ENCODE results near the gene ISOC2.
"Not testable (repeated sequence)": the region's sequence is repeated elsewhere in the genome, so short reads cannot be mapped to it uniquely, and the experiment has no call there.

The ISOC2 gene

DNA sequence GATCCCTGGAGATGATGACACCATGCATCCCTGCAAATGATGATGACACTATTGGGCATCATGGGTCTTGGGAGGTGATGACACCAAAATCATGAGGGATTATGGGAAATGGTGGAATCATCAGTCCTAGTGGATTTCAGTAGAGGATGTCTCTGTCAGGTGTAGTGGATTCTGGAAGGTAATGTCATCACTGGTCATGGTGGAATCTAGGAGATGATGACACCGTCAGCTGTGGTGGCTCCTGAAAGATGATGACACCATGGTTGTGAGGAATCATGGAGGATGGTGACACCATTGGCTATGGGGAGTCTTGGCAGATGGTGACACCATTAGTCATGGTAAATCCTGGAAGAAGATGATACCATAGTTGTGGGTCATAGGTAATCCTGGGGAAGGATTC, 30.3 kb downstream of the ISOC2 start:
- no peak for DNase-seq
- intact Hi-C loops (cut with DNase I) = no loop called here

DNA sequence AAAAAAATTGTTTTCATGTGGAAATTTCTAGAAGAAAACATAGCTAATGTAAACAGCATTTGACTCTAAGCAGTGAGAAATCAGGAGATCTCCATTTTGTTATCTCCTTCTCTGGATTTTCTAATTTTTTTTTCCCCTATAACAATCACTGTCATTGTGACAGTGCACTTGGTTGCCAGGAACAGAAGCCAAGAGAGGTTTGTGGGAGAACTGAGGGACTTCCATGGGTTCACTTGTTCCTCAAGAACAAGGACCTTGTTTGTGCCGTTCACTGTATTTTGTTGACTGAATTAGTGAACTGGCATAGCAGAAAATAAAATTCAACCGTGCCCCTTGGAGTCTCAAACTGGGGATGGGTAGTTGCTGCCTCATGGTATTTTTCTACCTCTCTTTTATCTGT, 35.4 kb downstream of the ISOC2 start:
- intact Hi-C loops (cut with DNase I) = no loop called here
- DNase-seq = peak in 30 of 42 donors; percentile 23 to 90 (median 69)

DNA sequence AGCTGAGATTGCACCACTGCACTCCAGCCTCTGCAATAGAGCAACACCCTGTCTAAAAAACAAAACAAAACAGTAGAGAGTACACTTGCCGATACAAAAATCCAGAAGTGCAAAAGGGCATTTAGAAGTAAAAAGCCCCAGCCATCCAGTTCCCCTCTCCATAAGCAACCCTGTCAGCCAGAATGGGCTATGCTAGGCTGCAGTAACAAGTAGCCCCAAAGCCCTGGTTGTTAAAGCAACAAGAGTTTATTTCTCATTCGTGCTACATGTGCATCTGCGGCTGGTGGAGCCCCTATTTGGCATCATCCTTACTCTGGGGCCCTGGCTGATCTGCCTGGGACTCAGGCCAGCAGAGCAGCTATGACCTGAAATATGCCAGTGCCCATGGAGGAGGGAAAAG, 36.9 kb downstream of the ISOC2 start:
- intact Hi-C loops (cut with DNase I) = no loop called here
- no peak for DNase-seq

DNA sequence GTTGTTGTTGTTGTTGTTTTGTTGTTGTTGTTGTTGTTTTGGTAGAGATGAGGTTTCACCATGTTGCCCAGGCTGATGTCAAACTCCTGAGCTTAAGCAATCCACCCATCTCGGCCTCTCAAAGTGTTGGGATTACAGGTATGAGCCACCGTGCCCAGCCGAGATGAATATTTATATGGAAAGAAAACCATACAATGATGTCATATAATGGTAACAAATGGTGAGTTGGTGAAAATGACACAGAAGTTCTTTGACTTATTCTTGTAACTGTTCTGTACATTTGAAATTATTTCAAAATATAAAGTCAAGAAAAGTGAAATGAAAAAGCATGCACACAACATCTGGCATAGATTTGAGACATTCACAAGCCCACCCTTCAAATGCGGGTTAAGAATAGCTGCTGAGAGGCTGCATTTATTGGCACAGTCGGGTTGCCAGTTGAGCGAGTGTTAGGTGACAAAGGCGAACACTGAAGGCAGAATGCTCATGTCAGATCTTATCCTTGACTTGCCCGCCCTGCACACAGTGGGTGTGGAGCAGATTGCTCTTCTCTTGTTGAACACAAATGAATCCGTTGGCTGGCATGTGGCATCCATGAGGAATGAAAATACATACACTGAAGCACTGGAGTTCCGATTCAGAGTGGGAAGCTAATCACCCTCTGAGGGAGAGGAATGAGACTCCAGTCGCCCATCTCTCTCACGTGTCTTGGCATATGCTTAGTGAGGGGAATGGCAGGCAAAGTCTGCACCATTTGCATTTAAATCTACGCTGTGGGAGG, 38.0 kb downstream of the ISOC2 start:
- intact Hi-C loops (cut with DNase I) = no loop called here
- DNase-seq = peak in 31 of 42 donors; percentile 37 to 92 (median 66)

DNA sequence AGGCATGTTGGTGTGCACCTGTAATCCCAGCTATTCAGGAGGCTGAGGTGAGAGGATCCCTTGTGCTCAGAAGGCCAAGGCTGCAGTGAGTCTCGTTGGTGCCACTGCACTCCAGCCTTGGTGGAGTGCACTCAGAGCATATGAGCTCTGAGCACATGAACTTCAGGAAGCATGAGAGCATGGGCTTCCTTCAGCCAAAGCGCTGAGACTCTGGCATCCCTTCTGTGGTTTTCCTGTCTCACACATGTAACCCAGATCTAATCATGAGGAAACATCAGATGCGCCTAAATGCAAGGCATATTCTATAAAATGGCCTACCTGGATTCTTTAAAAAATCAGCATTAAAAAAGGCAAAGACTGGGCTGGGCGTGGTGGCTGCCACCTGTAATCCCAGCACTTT, 40.2 kb downstream of the ISOC2 start:
- DNase-seq; intact Hi-C loops (cut with DNase I): not testable (repeated sequence)

DNA sequence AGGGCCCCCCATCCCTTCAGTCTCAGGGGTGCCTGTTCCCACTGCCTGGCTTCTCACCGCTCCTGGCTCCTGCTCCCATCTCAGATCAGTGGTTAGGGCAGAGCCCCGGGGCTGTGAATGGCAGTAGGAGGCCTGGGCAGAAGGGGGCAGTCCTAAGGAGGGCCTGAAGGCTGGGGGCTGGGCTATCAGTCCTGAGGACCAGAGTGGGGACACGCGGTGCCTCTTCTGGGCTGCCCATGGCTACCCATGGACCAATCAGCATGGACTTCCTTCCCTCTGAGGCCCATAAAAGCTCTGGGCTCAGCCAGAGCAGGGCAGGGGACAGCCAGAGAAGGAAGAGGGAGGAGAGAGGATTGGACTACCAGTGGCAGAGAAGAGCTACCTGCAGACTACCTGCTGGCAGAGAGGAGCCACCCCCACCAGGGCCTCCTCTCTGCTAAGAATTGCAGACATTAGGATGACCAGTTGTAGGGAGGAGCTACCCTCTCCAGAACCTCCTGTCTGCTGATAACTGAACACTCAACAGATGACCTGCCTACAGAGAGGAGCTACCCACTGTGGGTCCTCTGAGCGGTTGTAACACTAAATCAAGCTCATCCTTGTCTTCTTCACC, 41.7 kb downstream of the ISOC2 start:
- intact Hi-C loops (cut with DNase I) = no loop called here
- peak in 20 of 42 donors; percentile 32 to 76 (median 54) for DNase-seq

DNA sequence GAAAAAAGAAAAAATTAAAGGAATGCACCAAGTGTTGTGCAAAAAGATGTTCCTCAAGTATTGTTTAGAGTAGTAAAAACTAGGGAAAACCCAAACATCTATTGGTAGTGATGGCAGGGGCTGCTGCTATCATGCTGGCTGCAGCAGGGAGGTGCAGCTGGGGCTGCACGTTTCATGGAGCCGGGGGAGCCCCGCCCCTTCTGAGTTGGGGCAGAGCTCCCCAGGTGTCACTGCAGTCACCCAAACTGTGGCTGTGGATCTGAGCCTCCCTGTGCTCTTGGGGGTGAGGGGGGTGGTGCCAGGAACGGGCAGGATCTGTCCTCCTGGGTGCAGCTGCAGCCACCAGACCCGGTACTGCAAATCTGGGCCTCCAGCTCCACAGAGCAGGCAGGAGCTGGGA, 42.3 kb downstream of the ISOC2 start:
- peak in 1 of 42 donors; percentile 39 for DNase-seq
- intact Hi-C loops (cut with DNase I) = no loop called here

DNA sequence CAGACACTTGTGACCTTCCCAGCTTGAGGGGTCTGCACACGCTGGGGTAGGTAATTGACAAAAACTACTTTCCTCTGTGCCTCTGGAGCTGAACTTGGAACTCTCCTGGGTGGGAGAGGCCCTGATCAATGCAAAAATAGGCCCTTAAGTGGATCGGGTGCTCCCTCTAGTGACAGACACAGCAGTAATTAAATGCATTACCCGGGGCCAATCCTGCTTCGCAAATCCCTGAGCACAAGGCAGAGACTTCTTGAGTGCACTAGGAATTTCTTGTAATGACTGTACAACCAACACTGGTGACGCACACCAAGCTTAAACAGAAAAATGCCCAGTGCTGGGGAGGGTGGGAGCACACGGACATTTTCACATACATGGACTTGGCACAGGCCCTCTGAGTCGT, 43.3 kb downstream of the ISOC2 start:
- intact Hi-C loops (cut with DNase I) = no loop called here
- peak in 41 of 42 donors; percentile 39 to 89 (median 70) for DNase-seq

DNA sequence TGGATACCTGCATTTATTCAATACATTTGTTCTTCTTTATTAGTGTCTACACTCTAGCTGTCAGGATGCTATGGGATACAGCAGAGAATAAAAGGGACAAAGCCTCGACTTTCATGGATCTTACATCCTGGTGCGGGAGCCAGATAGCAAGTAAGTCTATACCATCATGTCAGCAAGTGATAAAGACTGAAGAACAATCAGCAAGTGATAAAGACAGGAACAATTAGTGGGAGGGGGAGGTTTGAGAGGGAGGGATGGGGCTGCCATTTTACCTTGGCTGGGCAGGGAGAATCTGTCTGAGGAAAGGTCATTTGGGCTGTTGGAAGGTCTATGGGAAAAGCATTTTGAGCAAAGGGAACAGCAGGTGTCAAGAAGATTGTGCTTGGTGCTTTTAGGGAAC, 51.3 kb downstream of the ISOC2 start:
- intact Hi-C loops (cut with DNase I) = no loop called here

DNA sequence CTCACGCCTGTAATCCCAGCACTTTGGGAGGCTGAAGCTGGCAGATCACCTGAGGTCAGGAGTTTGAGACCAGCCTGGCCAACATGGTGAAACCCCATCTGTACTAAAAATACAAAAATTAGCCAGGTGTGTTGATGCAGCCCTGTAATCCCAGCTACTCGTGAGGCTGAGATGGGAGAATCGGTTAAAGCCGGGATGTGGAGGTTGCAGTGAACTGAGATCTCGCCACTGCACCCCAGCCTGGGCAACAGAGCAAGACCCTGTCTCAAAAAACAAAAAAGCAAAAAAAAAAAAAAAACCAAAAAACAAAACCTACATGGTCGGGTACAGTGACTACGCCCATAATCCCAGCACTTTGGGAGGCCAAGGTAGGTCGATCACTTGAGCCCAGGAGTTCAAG, 52.3 kb downstream of the ISOC2 start:
- DNase-seq; intact Hi-C loops (cut with DNase I): not testable (repeated sequence)

More for the DNA sequence above, 51.3 kb downstream of the ISOC2 start:
- DNase-seq = no peak

DNA sequence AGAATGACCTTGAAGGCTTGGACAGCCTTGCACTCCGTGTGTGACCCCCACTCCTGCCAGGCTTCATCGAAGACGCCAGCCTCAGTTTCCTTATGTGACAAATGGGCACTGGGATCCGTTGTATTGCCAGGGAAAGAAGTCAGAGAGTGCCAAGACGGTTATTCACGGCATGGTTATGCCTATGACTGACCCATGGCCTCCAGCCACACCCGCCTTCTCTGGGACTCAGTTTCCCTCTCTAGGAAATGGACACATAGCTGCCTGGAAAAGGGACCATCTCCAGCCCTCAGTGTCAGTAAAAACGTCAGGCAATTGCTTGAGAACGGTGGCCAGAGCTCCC, 52.9 kb downstream of the ISOC2 start:
- no peak for DNase-seq
- intact Hi-C loops (cut with DNase I) = no loop called here

DNA sequence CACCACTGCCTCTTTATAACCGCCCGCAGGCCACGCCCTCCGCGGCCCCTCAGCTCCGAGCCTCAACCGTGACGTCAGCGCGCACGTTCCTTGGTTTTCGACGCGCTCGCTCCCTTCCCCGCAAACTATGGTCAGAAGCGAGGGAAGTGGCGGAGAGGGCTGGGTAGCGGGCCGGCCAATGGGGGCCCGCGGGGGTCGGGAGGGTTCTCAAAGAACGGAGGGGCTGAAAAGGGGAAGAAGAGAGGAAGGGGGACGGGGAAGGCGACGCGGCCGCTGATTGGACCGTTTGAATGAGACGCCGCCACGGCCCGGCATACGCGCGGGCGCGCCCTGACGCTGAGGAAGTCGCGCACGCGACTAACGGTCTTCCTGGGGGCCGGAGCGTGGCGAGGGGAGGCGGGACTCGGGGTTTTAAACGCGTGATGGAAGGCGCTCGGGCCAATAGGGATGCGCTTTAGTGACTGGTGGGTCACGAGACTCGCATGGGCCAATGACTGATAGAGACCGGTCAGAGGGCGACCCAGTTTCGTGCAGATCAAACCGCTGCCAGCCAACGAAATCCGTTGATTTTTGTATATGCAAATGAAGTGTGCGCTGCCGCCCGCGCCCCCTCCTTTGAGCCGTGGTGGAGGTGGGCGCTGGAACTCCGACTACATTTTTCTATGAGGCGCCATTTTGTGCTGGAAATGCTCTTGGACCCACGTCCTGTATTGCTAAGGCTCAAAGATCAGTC, 53.5 kb downstream of the ISOC2 start:
- DNase-seq = peak; percentile 97 to 100 (median 99)
- intact Hi-C loops (cut with DNase I) = no loop called here

DNA sequence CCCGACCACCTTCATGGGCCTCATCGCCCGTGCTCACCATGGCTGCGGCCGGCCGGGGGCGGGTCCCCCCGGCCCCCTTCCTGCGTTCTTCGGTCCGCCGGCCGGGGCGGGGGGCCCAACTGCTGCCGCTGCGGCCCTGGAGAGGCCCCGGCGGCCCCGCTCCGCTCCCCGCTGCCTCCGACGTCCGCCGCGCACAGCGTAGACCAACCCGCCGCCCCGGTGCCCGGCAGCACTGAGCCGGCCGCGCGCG, 54.0 kb downstream of the ISOC2 start, which contains the start of gene UBE2S:
Gene UBE2S (minus strand): TSS at position 239 of the 250 bp plus-strand sequence. CDS start 199 bp downstream, at position 40.
- DNase-seq; intact Hi-C loops (cut with DNase I): not testable (repeated sequence)

DNA sequence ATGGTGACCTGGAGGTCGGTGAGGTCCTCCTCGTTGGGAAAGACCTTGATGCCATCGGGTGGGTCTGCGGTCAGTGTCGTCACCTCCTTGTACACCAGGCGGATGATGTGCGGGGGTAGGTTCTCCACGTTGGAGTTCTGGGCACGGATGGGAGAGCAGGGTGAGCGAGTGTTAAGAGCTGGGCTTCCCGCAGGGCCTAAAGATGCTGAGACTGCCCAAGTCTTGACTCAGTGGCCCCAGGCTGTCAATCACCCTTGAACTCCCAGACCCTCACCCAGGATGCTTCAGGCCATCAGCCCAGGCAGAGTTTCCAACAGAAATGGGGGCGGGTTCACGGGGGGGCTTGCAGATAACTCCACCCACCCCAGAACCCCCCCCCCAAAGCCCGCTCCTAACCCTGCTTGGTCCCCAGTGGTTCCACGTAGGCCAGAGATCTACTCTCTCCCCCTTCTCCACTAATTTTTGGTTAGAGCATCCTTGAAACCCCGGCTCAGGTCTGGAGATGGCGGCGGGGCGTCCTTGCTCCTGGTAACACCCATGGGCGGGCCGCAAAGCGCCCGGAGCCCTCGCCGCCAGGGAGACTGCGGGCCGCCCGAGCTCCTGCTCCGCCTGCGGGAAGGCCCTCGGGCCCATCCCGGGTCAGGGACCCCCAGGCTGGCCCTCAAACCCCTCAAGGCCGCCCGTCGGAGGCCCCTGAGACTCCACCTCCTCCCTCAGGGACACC, 54.5 kb downstream of the ISOC2 start:
- DNase-seq = peak in 6 of 42 donors; percentile 22 to 41 (median 35)
- intact Hi-C loops (cut with DNase I) = no loop called here

DNA sequence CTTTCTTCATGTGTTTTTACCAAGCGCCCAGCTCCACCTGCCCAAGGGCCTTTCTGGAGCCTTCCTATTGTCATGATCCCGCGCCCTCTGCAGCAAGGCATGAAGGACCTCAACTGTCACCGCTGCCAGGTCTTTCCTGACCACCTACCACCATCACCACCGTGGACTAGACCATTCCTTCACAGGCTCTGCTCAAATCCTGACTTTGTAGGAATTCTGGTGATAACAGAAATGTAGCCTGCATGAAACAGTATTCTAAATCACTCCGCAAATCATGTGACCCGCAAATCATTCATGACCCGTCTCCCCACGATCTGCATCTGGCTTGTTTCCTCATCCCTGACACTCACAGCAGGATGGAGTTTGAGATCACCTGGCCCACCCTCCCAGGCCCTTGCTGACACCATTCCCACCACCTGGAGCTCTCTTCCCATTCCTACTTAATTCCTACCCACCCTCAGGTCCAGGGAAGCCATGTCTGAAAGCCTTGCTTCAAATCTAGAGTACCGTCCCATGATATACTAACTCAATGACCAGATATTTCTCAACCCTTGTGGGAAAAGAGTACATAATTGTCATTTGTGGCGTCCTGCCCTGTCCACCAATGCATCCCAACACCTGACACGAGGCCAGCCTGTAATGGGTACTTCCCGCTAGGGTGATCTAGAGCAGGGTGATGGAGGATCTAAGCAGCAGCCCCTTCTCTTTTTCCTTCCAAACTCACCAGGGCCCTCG, 55.2 kb downstream of the ISOC2 start:
- intact Hi-C loops (cut with DNase I) = no loop called here
- no peak for DNase-seq

DNA sequence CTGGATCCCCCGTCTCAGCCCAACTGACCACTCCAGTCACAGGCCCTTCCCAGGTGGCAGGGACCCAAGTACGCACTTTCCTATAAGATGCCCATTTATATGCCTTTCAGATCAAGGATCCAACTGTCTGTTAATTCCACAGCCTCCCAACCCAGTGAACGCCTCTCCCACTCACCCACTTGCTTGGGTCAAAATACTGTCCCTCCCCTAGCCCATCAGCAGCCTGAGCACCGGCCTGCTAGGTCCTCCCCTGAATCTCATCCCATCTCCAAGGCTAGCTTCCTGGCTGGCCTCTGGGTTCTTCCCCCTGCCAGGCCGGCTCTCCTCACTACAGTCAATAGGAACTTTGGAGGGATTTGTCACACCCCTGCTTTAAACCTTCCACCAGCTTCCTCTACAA, 55.8 kb downstream of the ISOC2 start:
- intact Hi-C loops (cut with DNase I) = no loop called here

More for the DNA sequence above, 55.8 kb downstream of the ISOC2 start:
- no peak for DNase-seq
